Stimulated activated CD8-positive, alpha-beta memory T cell treated with anti-CD3 and anti-CD28 coated beads, Interleukin-12 subunit alpha, Interleukin-12 subunit beta, amount 100 ng/mL, for 1 hour (primary cell): ENCODE data around the gene INTS11.
"Not testable (repeated sequence)": the region's sequence is repeated elsewhere in the genome, so short reads cannot be mapped to it uniquely, and the experiment has no call there.

Source experiments
- DNase-seq: peaks from one replicate; pipeline ENCODE4 v3.0.0-alpha.2; 2020; ENCODE audit warnings: low read depth

INTS11 gene

DNA sequence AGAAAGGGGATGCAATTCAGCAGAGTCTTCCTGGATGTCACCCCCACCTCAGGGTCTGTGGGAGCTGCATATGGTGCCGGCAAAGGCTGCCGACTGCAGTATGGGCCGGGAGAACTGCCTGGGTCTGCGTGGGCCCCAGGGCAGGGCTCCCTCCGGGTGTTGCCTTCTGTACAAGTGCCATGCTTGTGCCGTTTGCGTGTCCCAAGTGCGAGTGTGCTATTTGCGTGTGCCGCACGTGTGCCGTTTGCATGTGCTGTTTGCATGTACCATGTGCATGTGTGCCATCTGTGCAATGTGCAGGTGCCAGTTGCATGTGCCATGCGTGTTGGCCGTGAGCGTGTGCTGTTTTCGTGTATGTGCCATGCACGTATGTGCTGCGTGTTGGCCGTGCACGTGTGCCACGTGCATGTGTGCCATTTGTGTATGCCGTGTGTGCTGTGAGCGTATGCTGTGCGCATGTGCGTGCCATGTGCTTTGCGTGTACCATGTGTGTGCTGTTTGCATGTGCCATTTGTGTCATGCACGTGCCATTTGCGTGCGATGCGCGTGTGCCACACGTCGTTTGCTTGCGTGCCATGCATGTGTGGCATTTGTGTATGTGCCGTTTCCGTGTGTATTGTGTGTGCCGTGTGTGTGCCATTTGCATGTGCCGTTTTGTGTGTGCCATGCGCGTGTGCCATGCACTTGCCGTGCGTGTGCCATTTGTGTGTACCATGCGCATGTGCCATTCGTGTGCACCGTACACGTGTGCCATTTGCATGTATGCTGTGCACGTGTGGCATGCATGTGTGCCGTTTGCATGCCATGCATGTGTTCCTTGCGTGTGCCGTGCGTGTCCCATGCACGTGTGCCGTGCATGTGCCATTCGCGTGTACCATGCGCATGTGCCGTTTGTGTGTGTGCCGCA lies 5.1 kb upstream of the INTS11 start:
- no peak for DNase-seq

DNA sequence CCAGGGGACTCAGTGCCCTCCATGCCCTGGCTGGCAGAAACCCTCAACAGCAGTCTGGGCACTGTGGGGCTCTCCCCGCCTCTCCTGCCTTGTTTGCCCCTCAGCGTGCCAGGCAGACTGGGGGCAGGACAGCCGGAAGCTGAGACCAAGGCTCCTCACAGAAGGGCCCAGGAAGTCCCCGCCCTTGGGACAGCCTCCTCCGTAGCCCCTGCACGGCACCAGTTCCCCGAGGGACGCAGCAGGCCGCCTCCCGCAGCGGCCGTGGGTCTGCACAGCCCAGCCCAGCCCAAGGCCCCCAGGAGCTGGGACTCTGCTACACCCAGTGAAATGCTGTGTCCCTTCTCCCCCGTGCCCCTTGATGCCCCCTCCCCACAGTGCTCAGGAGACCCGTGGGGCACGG lies 3.8 kb upstream of the INTS11 start:
- DNase-seq = no peak

DNA sequence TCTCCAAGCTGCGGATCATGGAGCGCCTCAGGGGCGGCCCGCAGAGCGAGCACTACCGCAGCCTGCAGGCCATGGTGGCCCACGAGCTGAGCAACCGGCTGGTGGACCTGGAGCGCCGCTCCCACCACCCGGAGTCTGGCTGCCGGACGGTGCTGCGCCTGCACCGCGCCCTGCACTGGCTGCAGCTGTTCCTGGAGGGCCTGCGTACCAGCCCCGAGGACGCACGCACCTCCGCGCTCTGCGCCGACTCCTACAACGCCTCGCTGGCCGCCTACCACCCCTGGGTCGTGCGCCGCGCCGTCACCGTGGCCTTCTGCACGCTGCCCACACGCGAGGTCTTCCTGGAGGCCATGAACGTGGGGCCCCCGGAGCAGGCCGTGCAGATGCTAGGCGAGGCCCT lies 2.8 kb upstream of the INTS11 start:
- no peak for DNase-seq

DNA sequence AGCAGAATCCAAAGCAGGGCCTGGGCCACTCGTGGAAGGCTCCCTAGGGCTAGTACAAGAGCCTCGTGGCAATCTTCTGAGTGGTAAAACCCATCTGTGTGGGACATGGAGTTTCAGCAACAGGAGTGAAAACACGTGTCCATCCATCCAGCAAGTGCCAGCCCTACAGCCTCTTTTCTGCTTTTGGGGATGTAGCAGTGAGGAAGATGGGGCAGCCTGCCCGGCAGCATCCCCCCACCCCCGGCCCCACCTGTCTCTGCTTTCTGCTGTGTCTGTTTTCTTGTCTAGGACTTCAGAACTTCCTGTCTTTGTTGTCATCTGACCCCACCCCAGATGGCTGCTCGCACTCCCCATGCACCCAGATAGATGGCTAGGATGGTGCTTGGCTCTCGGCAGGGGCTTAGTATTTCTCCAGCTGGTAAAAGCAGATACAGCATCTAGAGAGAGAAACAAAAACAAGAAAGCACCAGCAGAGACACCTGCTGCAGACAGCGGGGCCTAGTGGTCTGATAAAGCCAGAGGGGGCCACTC lies 1.7 kb upstream of the INTS11 start:
- DNase-seq = no peak

DNA sequence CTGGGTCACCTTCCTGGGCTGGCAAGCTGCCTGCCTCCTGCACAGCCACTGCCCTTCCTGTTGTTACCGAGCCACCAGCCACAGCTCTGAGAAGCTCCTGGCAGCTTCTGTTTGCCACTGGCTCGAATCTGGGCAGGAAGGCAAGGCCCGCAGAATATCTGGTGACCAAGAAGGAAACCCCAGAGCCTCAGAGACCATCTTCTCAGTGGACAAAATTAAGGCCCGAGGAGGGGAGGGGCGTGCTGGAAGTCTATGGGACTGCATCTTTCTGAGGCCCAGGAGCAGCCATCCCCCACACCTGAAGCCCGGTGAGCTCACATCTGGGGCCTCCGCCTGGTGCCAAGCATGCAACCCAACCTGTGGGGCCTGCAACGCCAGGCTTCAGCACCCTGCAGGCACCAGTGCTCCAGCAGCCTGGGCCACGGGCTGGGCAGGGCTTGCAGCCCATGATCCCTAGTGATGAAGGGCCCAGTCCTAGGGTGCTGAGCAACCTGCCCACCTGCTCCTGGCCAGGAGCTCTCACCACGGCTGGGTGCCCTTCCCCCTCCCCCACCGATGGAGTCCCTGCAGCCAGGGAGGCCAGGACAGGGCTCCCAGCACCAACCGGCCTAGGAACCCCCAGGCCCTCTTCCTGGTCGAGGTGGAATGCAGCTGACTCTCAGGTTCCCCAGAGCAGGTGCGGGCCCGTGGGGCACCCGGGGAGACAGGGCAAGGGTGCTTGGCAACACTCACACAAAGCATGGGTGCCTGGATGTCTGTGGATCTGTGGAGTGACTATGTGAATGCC lies 1.0 kb upstream of the INTS11 start:
- no peak for DNase-seq

DNA sequence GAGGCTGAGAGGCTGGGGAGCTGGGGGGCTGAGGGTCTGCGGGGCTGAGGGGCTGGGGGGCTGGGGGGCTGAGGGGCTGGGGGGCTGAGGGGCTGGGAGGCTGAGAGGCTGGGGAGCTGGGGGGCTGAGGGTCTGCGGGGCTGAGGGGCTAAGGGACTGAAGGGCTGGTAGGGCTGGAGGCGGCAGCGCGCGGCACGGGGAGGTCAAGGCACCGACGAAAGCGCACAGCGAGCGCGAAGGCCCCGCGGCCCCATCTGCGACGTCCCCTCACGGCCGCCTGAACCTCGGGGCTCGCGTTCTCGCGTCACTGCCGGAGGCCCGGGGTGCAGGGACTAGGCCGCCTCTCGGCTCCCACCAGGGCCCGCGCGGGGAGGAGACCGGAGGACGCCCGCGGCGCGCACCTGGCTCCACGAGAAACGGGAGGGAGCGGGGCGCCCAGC lies 356 bp downstream of the INTS11 start:
- no peak for DNase-seq

DNA sequence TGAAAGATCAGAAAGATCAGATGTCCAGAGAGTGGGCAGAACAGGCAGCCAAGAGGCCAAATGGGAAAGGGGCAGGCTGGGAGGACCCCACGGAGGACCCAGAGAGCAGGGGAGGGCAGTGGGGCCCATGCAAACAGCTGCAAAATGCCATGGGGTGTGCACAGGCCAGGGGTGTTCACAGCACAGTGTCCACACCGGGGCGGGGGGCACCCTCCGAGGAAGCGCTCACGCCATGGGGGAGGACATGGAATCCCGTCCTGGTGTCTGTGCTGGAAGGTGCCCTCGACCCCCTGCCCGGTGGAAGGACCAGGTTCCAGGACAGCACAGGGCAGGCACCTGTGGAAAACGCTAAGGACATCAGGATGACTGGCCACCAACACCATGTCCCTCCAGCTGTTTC lies 1.5 kb downstream of the INTS11 start:
- DNase-seq = no peak

DNA sequence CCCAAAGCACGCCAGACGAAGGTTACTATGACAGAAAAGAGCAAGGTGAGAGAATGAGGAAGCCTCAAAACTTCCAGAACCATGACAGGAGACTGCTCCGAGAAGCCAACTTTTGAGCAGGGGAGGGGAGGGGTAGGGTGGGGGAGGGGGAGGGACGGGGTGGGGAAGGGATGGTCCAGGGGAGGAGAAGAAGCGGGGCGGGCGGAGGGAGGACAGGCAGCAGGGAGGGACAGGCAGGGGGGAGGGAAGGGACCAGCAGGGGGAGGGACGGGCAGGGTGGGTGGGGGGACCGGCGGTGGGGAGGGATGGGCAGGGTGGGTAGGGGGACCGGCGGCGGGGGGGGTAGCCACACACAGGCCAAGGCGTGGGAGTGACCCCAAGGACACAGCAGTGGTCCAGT lies 2.0 kb downstream of the INTS11 start:
- DNase-seq = no peak

DNA sequence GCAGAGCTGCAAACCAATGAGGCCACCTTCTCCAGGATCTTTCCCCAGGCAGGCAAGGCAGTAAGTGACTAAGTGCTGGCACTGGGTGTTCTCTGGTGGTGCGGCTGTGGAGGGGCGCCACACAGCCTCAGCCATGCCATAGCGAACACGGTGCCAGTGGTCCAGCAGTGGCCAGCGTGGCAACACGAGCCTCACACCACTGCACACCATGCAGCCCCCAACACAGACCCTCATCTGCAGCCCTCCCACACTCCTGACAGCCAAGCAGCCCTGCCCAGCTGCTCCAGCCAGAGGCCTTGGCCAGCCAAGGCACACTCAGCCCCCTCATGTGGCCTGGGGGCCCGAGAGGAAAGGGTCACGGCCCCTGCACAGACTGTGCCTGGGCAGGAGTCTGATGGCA lies 3.0 kb downstream of the INTS11 start:
- DNase-seq = no peak

DNA sequence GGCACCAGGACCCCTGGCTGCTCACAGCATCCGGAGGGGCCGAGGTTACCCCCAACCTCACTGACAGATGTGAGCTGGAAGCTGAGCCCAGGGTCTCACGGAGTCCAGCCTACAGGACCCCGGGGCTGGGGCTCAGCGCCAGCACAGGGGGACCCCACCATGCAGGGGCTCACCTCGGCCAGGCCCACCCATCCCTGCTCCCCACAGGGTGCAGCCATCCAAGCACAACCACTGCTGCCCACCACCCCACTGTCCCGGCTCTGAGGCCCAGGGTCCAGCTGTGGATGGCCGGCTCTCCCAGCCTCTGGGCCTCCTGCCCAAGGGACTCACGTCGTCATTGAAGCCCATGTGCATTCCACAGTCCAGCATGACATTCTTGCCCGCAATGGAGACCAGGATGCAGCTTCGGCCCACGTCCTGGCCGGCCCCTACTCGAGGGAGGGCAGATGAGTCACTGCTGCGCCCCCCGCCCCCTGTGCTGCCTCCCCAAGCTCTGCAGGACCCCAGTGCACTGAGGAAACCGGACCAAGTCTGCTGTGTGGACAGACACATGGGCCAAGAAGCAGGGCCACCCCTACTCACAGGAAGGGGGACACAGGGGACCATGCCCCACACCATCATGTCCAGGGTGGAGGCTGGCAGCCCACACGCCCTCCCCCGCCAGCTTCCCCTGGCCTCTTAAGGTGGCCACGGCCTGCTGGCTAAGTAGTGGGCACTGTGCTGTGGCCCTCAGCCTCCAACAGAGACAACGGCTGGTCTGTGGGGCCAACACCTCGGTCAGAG lies 3.6 kb downstream of the INTS11 start:
- no peak for DNase-seq

DNA sequence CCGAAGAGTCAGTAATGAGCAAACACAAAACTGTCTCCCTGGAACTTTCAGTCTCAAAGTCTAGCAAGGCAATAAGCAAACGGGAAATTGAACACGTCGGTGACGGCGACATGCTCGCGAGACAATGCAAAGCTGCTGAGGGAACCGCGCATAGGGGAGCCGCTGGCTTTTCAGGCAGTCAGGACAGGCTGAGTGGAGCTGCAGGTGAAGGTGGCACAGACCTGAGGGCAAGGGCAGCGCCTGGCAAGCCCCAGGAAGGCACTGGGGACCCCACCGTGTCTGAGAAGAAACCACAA lies 4.9 kb downstream of the INTS11 start:
- DNase-seq = no peak

DNA sequence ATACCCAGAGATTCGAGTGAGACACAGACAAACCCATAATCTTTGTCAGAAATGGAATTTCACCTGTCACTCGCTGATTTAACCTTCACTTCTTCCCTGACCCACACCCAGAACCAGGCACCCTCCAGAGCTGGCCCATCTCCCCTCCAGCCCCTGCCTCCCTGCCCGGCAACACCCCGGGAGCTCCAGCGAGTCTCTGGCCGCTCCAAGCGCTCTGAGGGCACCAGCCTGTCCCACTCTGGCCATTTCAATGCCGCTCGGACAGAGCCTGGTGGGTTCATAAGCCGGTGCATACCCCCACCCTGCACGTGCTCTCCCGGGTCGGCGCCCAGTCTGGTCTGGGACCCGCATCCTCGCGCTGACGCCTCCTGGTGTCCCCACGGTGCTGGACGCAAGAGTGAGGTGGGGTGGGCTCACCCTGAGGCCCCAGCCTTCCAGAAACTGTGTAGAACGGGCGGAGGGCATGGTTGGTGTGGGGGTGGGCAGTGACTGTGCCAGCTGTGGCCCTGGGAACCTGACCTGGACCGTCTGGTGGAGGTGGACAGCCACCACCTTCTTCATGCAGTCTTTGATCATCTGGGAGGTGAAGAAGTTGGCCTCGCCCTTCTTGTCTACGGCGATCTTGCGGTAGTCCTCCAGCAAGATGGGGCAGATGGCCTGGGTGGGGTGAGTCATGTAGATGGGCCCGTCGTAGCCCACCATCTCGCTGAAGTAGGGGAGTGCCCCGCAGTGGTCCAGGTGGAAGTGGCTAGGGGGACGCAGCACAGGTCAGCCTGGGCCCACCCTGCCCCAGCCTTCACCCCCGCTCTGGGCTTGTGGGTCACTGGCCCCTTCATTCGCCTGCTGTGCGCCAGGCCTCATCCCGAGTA lies 5.4 kb downstream of the INTS11 start:
- DNase-seq = no peak

DNA sequence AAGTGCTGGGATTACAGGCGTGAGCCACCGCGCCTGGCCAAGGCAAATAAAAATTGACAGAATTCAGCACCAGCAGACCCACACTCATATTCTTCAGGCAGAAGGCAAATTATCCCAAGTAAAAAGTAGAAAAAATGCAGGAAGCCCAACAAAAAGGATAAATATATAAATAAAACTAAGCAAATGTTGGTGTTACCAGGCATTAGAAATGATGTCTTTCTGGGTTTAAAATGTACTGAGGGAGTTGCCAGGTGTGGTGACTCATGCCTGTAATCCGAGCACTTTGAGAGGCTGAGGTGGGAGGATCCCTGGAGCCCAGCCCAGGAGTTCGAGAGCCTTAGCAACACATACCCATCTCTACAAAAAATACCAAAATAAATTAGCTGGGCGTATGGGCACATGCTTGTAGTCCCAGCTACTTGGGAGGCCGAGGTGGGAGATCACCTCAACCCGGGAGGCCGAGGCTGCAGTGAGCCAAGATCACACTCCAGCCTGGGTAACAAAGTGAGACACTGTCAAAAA lies 6.3 kb downstream of the INTS11 start:
- DNase-seq = no peak

DNA sequence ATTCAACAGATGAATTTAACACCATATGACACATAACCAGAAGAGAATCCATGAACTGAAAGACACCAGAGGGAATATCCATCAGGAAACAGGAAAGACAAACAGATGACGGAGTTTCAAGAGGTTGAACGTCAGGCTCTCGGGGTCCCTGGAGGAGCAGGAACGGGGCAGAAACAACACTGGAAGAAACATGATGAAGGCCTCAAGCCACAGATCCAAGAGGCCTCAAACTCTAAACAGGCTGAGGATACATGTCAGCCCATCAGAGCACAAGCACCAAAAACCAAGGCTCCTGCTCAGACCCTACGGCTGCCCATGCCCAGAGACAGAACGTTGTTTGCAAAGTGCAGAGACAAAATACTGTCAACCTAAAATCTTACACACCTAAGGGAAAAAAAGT lies 7.0 kb downstream of the INTS11 start:
- no peak for DNase-seq

DNA sequence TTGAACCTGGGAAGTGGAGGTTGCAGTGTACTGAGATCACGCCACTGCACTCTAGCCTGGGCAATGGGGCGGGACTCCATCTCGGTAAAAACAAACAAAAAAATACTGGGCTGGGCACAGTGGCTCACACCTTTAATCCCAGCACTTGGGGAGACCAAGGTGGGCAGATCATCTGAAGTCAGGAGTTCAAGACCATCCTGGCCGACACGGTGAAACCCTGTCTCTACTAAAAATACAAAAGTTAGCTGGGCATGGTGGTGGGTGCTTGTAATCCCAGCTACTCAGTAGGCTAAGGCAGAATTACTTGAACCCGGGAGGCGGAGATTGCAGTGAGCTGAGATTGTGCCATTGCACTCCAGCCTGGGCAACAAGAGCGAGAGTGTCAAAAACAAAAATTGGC lies 8.3 kb downstream of the INTS11 start:
- not testable (repeated sequence) for DNase-seq

DNA sequence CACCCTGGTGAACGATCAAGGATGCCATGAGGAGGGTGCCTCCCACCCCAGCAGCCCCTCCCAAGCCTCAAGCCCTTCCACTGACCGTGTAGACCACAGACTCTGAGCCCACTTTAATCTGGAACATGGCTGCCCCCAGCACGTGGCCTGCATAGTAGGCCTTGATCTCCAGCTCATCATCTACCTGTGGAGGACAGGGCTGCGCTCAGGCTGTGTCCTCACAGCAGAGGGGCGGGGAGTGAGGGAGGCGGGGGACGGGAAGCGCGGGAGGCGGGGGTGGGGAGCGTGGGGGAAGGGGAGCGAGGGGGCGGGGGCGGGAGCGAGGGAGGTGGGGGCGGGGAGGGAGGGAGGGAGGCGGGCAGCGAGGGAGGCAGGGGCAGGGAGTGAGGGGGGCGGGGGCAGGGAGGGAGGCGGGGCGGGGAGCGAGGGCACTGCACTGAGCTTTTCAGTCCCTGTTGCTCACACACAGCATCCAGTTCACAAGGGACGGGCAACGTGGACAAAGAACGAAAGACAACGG lies 9.0 kb downstream of the INTS11 start:
- DNase-seq = no peak

DNA sequence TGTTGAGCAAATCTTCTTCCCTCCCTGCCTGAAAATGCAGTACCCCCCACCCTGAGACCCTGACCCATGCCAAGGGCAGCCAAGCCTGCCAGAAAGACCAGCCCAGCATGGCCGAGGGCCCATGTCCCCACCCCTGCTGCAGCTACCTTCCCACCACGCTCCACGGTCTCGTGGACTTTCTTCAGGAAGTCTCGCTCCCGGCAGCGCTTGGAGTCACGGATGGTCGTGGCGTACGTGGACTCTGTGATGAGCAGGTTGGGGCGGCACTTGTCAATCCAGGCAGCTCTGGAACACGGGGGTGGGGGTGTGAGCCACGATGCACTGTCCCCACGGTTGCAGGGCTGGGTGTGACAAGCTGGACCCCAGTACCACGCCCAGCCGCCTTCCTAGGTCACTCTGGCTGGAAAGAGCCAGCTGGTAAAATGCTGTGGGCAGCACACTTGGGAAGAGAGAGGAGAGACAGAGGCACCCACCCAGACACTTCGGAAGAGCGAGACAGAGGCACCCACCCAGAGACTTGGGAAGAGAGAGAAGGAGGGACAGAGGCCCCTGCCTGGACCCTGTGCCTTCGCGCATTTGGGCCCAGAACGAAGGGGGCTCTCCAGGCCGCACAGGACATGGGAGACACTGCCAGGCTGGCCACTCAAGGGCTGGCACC lies 9.7 kb downstream of the INTS11 start:
- no peak for DNase-seq

DNA sequence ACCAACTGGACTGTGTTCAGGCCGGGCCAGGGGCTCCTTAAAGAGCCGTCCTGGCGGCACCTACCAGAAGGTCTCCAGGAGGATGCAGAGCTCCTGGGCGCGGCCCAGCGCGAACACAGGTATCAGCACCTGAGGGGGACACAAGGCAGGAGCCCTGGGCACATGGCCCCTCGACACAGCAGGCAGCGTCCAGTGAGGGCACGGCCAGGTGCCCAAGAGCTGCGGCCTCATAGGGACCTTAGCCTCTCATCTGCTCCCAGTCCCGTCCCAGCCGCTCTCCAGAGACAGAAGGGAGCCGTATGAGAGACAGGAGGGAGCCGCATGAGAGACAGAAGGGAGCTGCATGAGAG lies 10.2 kb downstream of the INTS11 start:
- no peak for DNase-seq

DNA sequence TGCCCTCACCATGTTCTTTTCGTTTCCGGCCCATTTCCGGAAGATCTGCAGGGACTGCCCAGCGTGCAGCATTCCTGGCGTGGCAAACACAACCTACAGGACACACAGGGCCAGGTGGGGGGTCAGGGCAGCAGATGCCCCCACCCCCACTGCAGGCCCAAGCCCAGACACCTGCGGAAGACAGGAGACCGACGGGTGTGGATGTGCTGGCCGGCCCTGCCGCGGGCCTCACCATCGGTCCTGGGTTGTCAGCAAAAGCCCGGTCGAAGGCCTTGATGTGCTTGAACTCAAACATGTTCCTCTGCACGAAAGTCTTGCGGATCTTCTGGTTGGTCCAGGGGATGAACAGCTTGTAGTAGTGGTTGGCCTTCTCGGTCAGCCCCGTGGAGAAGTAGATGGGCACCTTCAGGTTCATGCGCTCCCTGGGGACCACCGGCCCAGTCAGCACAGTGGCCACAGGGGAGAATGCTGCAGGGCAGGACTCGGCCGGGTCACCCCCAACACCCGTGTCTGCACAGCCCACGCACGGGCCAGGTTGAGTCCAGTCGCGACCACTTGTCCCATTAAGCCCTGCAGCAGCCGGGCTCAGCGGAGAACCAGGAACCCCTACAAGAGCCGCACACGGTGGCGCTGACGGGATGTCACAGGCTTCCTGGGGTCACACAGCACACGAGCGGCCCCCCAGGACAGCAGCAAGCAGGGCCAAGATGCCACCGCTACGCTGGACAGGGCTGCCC lies 10.8 kb downstream of the INTS11 start:
- no peak for DNase-seq
